CD4-positive, alpha-beta T cell treated with Interleukin-17A for 4 hours (primary cell): ENCODE data around the gene LRP8.
"Not testable (repeated sequence)": the region's sequence is repeated elsewhere in the genome, so short reads cannot be mapped to it uniquely, and the experiment has no call there.

Experiments
- DNase-seq: peaks from one replicate; pipeline ENCODE4 v3.0.0-alpha.2; 2020; ENCODE audit warnings: mixed read lengths

The LRP8 gene

DNA sequence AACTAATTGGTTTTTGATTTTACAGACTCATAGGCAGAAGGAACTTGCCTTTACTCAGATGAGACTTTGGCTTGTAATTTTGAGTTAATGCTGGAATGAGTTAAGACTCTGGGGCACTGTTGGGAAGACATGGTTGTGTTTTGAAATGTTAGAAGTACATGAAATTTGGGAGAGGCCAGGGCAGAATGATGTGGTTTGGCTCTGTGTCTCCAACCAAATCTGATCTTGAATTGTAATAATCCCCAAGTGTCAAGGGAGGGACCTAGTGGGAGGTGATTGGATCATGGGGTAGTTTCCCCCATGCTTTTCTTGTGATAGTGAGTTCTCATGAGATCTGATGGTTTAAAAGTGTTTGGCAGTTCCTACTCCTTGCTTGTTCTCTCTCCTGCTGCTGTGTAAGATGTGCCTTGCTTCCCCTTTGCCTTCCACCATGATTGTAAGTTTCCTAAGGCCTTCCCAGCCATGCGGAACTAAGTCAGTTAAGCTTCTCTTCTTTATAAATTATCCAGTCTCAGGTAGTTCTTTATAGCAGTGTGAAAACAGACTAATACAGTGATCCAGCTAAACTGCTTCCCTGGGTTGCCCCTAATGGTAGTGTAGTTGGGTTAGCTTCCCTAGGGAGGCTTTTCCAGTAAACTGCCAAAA, 121.0 kb downstream of the LRP8 start:
- DNase-seq: no peak

DNA sequence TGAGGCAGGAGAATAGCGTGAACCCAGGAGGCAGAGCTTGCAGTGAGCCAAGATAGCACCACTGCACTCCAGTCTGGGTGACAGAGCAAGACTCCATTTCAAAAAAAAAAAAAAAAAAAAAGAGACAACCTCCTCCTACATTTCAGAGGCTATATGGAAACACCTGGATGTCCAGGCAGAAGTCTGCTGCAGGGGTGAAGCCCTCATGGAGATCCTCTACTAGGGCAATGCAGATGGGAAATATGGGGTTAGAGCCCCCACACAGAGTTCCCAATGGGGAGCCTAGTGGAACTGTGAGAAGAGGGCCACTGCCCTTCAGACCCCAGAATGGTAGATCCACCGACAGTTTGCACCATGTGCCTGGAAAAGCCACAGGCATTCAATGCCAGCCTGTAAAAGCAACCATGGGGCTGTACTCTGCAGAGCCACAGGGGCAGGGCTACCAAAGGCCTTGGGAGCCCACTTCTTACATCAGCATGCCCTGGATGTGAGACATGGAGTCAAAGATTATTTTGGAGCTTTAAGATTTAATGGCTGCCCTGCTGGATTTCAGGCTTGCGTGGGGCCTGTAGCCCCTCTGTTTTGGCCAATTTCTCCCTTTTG, 121.7 kb downstream of the LRP8 start:
- not testable (repeated sequence) for DNase-seq

GRCh38 chr1:53205496-53205895, 122.4 kb downstream of the LRP8 start:
- not testable (repeated sequence) for DNase-seq

GRCh38 chr1:53203466-53203865, 124.4 kb downstream of the LRP8 start:
- no peak for DNase-seq

DNA sequence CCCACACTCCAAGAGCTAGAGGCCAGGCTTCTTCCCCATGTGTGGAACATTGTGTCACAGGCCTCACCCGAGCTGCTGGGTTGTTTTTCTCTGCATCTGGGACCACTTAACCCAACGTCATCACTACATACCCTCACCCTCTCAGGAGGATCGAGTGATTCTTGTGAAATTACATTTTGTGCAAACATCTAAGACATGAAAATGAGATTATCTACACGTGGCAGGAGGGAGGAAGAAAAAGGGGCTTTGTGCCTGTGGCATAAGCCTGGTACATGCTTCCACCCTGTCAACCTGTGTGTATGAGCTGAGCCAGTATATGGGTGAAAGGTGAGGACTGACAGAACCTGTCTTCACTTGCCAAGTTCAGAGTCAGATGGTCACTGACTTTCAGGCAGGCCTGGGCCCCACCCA, 129.6 kb downstream of the LRP8 start:
- no peak for DNase-seq

GRCh38 chr1:53197291-53198200, 130.3 kb downstream of the LRP8 start:
- DNase-seq: no peak

- DNase-seq: peak; percentile 96
Measured at GRCh38 chr1:53196485-53197290, 131.2 kb downstream of the LRP8 start, which contains the start of gene CPT2. TSS of gene CPT2 (plus strand) at chr1:53196824. CDS start at chr1:53196944, 120 bp downstream.

GRCh38 chr1:53196017-53196484, 131.8 kb downstream of the LRP8 start:
- no peak for DNase-seq

- no peak for DNase-seq
Measured at GRCh38 chr1:53195246-53196016, 132.4 kb downstream of the LRP8 start.
